PC-3 (cell line): ENCODE measurements around the gene POLR1A. TPM values are rescaled to one million over a fixed set of nuclear protein-coding genes. Genes with fewer than 3 reads are reported as not detected.
A peak's percentile ranks its signal among the peaks of the same experiment; 100 is the strongest.

ENCODE experiments used
- ATAC-seq: fragments of 200-7000 bp; cut with Tn5 transposase; 2 replicates; pipeline ENCODE4 v1.9.1; 2020; ENCODE audit warnings: mild to moderate bottlenecking, moderate library complexity
- BruUV-seq: library from RNA; stranded (reverse); fragments of 400-500 nt; replicated peaks from 2 replicates; lab custom pipeline; 2021; lab: Mats Ljungman, UMichigan
- CTCF ChIA-PET: fragments of 300-600 bp; sonication (Branson Sonifier 250); formaldehyde crosslinking; loops from one replicate; lab custom pipeline; 2022; ENCODE audit warnings: antibody characterized with exemption; lab: Charles Lee
- POLR2A ChIA-PET: fragments of 300-600 bp; sonication (Branson Sonifier 250); formaldehyde crosslinking; loops from one replicate; lab custom pipeline; 2022; ENCODE audit warnings: antibody characterized with exemption; ENCODE audit not compliant: unreplicated experiment; lab: Charles Lee
- DNase-seq: peaks from one replicate; pipeline ENCODE4 v3.0.0-alpha.2; 2015
- H2AFZ ChIP-seq: fragments of 300-600 bp; sonication (generic); 2 replicates; pipeline ENCODE4 v1.6.0; 2016; ENCODE audit warnings: antibody characterized with exemption, low read length
- H3F3A ChIP-seq: fragments of 300-600 bp; sonication (generic); one replicate; pipeline ENCODE4 v1.6.0; 2017; ENCODE audit warnings: antibody characterized with exemption, low read length, control low read depth, mild to moderate bottlenecking; ENCODE audit not compliant: unreplicated experiment
- H3K27ac ChIP-seq: fragments of 300-600 bp; sonication (generic); 2 replicates; pipeline ENCODE4 v1.5.1; 2016; ENCODE audit warnings: mild to moderate bottlenecking, low read length
- H3K27me3 ChIP-seq: fragments of 300-600 bp; sonication (generic); 2 replicates; pipeline ENCODE4 v1.6.1; 2016; ENCODE audit warnings: low read length, mixed read lengths
- H3K36me3 ChIP-seq: fragments of 300-600 bp; sonication (generic); 2 replicates; pipeline ENCODE4 v1.6.1; 2016; ENCODE audit warnings: low read depth, mixed run types, low read length, mixed read lengths
- H3K4me1 ChIP-seq: fragments of 300-600 bp; sonication (generic); 2 replicates; pipeline ENCODE4 v1.5.1; 2016; ENCODE audit warnings: low read length; ENCODE audit not compliant: insufficient read depth
- H3K4me2 ChIP-seq: fragments of 300-600 bp; sonication (generic); 2 replicates; pipeline ENCODE4 v1.6.0; 2016; ENCODE audit warnings: low read length
- H3K4me3 ChIP-seq: fragments of 300-600 bp; sonication (generic); 2 replicates; pipeline ENCODE4 v1.5.1; 2016; ENCODE audit warnings: mild to moderate bottlenecking, low read length, mixed read lengths
- H3K79me2 ChIP-seq: fragments of 300-600 bp; sonication (generic); 2 replicates; pipeline ENCODE4 v1.6.1; 2017; ENCODE audit warnings: low read length, mixed read lengths
- H3K9ac ChIP-seq: fragments of 300-600 bp; sonication (generic); 2 replicates; pipeline ENCODE4 v1.6.0; 2016; ENCODE audit warnings: mild to moderate bottlenecking, low read length
- H3K9me2 ChIP-seq: fragments of 300-600 bp; sonication (generic); replicated peaks from 2 replicates; pipeline ENCODE4 v1.6.1; 2016; ENCODE audit warnings: mixed run types, low read length, mixed read lengths
- H3K9me3 ChIP-seq: fragments of 300-600 bp; sonication (generic); 2 replicates; pipeline ENCODE4 v1.6.1; 2016; ENCODE audit warnings: low read length, mixed read lengths
- H4K20me1 ChIP-seq: fragments of 300-600 bp; sonication (generic); 2 replicates; pipeline ENCODE4 v1.6.1; 2016; ENCODE audit warnings: low read length, mixed read lengths
- CTCF ChIP-seq: fragments of 300-600 bp; sonication (generic); conservative IDR thresholded peaks from 2 replicates; pipeline ENCODE4 v1.5.1; 2017; ENCODE audit warnings: antibody characterized with exemption, low read depth, mild to moderate bottlenecking, low read length
- EZH2 ChIP-seq: fragments of 300-600 bp; sonication (generic); IDR thresholded peaks from one replicate; pipeline ENCODE4 v1.6.1; 2017; ENCODE audit warnings: antibody characterized with exemption, mild to moderate bottlenecking, low read length; ENCODE audit not compliant: unreplicated experiment
- EZH2phosphoT487 ChIP-seq: fragments of 300-600 bp; sonication (generic); IDR thresholded peaks from 2 replicates; pipeline ENCODE4 v1.6.1; 2018; ENCODE audit warnings: mild to moderate bottlenecking, antibody characterized with exemption, low read length, borderline replicate concordance
- intact Hi-C: fragments of 100-400 bp; cut with micrococcal nuclease; formaldehyde crosslinking; loops from 2 replicates; pipeline ENCODE4 v1.9.0; 2023
- total RNA-seq: library from RNA; depleted of rRNA; stranded (reverse); fragments of >200 nt; gene quantifications from 2 replicates; pipeline ENCODE4 v1.2.3, GENCODE V29; 2014

Gene POLR1A
- total RNA-seq, 1 experiment from 2014 or later, result 25.1 TPM

GRCh38 chr2:86087936-86088850, 17.5 kb downstream of the POLR1A start:
- DNase-seq (no peak), ATAC-seq (no peak)
- Histone ChIP-seq H3K9ac (no peak overlapping the region), H3K27me3 (no peaks in the 10 kb centered on the region), H4K20me1 (no peaks in the 10 kb centered on the region), H3K27ac (no peak overlapping the region), H3K9me2 (no peaks in the 10 kb centered on the region), H3K4me1 (no peaks in the 10 kb centered on the region), H3F3A (no peaks in the 10 kb centered on the region), H2AFZ (no peak overlapping the region), H3K4me3 (no peak overlapping the region), H3K9me3 (no peaks in the 10 kb centered on the region), H3K4me2 (no peak overlapping the region), H3K36me3 (peaks cover 43% of the 10 kb centered on the region), H3K79me2 (peaks cover 6% of the 10 kb centered on the region; the same call in 1 of the 2 replicates)
- intact Hi-C loops, result no loop called here
- no peak for TF ChIP-seq EZH2
- no peak for TF ChIP-seq EZH2phosphoT487
- peak; percentile 61 for TF ChIP-seq CTCF
- CTCF ChIA-PET, result no interaction called here
- POLR2A ChIA-PET, result no interaction called here
- BruUV-seq, result no TSS peak

- no peaks in the 10 kb centered on the region for H3F3A ChIP-seq
- CTCF ChIA-PET, result no interaction called here
- no peak overlapping the region for H3K4me2 ChIP-seq
- DNase-seq (no peak), ATAC-seq (no peak)
- H3K27me3 ChIP-seq, result no peaks in the 10 kb centered on the region
- no peak for TF ChIP-seq EZH2
- TF ChIP-seq EZH2phosphoT487, result no peak
- TF ChIP-seq CTCF, result no peak
- no peak overlapping the region for H3K9ac ChIP-seq
- no peak overlapping the region for H3K27ac ChIP-seq
- BruUV-seq, result no TSS peak
- H3K9me2 ChIP-seq, result no peaks in the 10 kb centered on the region
- intact Hi-C loops, result loop anchor here (5.0 kb wide), 2 partner anchors 195 to 355 kb away; partner anchors contain the start of gene ST3GAL5
- no peak overlapping the region for H2AFZ ChIP-seq
- H4K20me1 ChIP-seq, result no peaks in the 10 kb centered on the region
- no peaks in the 10 kb centered on the region for H3K9me3 ChIP-seq
- H3K36me3 ChIP-seq, result peaks cover 37% of the 10 kb centered on the region
- H3K79me2 ChIP-seq, result no peaks in the 10 kb centered on the region
- no peaks in the 10 kb centered on the region for H3K4me1 ChIP-seq
- POLR2A ChIA-PET, result no interaction called here
- no peak overlapping the region for H3K4me3 ChIP-seq
These were observed 22.9 kb downstream of the POLR1A start for GRCh38 chr2:86082756-86083155.

GRCh38 chr2:86081724-86082123, 24.0 kb downstream of the POLR1A start:
- Histone ChIP-seq H3F3A (no peaks in the 10 kb centered on the region), H3K36me3 (peaks cover 41% of the 10 kb centered on the region), H3K79me2 (no peaks in the 10 kb centered on the region), H2AFZ (no peak overlapping the region), H3K9me2 (no peaks in the 10 kb centered on the region), H3K27ac (no peak overlapping the region), H4K20me1 (no peaks in the 10 kb centered on the region), H3K4me1 (no peaks in the 10 kb centered on the region), H3K4me3 (no peak overlapping the region), H3K27me3 (no peaks in the 10 kb centered on the region), H3K9me3 (no peaks in the 10 kb centered on the region), H3K4me2 (no peak overlapping the region), H3K9ac (no peak overlapping the region)
- CTCF ChIA-PET, result no interaction called here
- POLR2A ChIA-PET, result no interaction called here
- ATAC-seq, result no peak
- no TSS peak for BruUV-seq
- DNase-seq, result no peak
- intact Hi-C loops, result loop anchor here (5.0 kb wide), 2 partner anchors 194 to 354 kb away; partner anchors contain the start of gene ST3GAL5
- TF ChIP-seq EZH2phosphoT487, result no peak
- no peak for TF ChIP-seq CTCF
- no peak for TF ChIP-seq EZH2
